Skeletal muscle tissue (tissue), 4 donors: ENCODE measurements around the gene BCL3. TPM values are rescaled to one million over a fixed set of nuclear protein-coding genes. Genes with fewer than 3 reads are reported as not detected.

Experiments used
- H3K27ac ChIP-seq: one replicate; pipeline ENCODE4 v1.7.0; 2013; ENCODE audit warnings: mild to moderate bottlenecking, low read depth, low read length, inconsistent platforms
- H3K27me3 ChIP-seq, 3 donors: one replicate each; pipeline ENCODE4 v1.7.0; 2013; ENCODE audit warnings: low read length in 3 of 3; ENCODE audit not compliant: control insufficient read depth in 3 of 3, insufficient read depth in 3 of 3
- H3K36me3 ChIP-seq, 3 donors: one replicate each; pipeline ENCODE4 v1.7.0; 2013; ENCODE audit warnings: low read length in 3 of 3; ENCODE audit not compliant: control insufficient read depth in 3 of 3, insufficient read depth in 3 of 3
- H3K4me1 ChIP-seq, 3 donors: one replicate each; pipeline ENCODE4 v1.7.0; 2013; ENCODE audit warnings: low read length in 3 of 3, mild to moderate bottlenecking in 3 of 3; ENCODE audit not compliant: control insufficient read depth in 3 of 3, insufficient read depth in 3 of 3
- H3K4me3 ChIP-seq, 3 donors: one replicate each; pipeline ENCODE4 v1.7.0; 2013; ENCODE audit warnings: low read length in 3 of 3
- H3K9ac ChIP-seq, 3 donors: one replicate each; pipeline ENCODE4 v1.7.0; 2013; ENCODE audit warnings: low read length in 3 of 3, mild to moderate bottlenecking in 3 of 3, moderate library complexity in 2 of 3, low read depth in 1 of 3
- H3K9me3 ChIP-seq, 3 donors: one replicate each; pipeline ENCODE4 v1.7.0; 2013; ENCODE audit warnings: low read length in 3 of 3; ENCODE audit not compliant: control insufficient read depth in 3 of 3
- total RNA-seq: library from RNA; depleted of rRNA; stranded (reverse); fragments of >200 nt; gene quantifications from one replicate; pipeline ENCODE4 v1.2.3, GENCODE V29; 2014
- donor health status: Osteomylitis.

Gene BCL3
- total RNA-seq: 3.1 TPM

GRCh38 chr19:44748426-44749254, at the start of gene BCL3:
BCL3 (plus strand) TSS chr19:44748708; CDS start chr19:44748791, 83 bp downstream.
- Histone ChIP-seq H3K9me3 (no peaks in the 10 kb centered on the region), H3K27ac (peak within 1 kb of the TSS; percentile 93), H3K9ac (peak within 1 kb of the TSS; percentile 91 to 96 (median 92)), H3K27me3 (no peaks in the 10 kb centered on the region), H3K36me3 (peaks cover 14 to 22% (median 17%) of the 10 kb centered on the region in 3 donors), H3K4me1 (peaks cover 57 to 68% (median 58%) of the 10 kb centered on the region in 3 donors), H3K4me3 (peak within 1 kb of the TSS; percentile 65 to 86 (median 83))

- Histone ChIP-seq H3K9me3 (no peaks in the 10 kb centered on the region), H3K36me3 (no peaks in the 10 kb centered on the region), H3K27me3 (peaks cover 0 to 4% (median 0%) of the 10 kb centered on the region in 3 donors), H3K4me3 (no peak overlapping the region), H3K9ac (no peak overlapping the region), H3K27ac (no peak overlapping the region), H3K4me1 (peaks cover 0 to 7% (median 2%) of the 10 kb centered on the region in 3 donors)
These were observed 48.0 kb upstream of the BCL3 start for GRCh38 chr19:44700547-44700946.

DNA sequence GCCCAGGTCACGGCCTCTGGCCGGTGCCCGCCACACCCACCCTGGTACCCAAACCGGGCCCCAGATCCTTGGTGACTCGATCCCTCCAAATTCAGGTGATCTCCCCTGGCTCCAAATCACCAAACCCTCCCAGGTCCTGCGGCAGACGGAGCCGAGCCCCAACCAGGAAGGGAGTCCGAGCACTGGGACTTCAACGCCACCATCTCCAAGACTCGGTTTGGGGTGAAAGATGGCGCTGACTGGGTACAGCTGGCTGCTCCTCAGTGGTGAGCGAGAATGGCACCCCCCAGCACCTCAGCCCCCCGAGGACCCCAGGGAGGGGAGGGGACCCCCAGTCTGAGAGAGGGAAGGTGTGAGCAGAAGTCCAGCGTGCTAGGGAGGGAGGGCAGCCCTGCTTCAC, 47.3 kb upstream of the BCL3 start:
- no peak overlapping the region for H3K27ac ChIP-seq

DNA sequence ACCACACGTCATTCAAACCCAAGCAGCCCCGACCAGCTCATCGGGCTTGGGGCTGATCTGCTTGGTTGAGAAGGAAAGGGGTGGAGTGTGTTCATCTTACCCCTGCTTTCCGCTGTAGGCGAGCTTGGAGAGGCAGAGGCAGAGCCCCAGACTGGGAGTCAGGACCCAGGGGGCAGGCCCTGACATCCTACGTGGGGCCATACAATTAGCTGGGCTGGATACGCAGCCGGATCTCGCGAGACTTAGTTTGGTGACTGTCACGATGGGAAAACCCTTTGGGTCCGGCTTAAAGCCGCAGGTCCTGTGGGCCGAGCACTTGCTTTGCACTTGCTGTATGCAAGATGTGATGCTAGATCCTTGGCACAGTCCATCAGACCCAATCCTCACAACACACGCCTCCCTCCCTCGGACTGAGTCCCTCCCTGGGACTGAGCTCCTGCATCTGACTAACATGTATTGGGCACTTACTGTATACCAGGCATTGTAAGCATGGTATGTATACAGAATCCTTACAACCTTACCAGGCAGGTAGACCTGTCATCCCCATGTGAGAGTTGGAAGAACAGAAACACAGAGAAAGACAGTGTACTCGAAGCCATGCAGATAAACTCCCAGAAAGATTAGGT, 45.8 kb upstream of the BCL3 start:
- Histone ChIP-seq H3K4me1 (peaks cover under 1 to 11% (median 6%) of the 10 kb centered on the region in 3 donors), H3K4me3 (no peak overlapping the region)

More for the DNA sequence above, 47.3 kb upstream of the BCL3 start:
- Histone ChIP-seq H3K4me1 (peaks cover 6 to 8% (median 7%) of the 10 kb centered on the region in 3 donors), H3K9me3 (no peaks in the 10 kb centered on the region), H3K9ac (no peak overlapping the region), H3K27me3 (peaks cover 0 to 4% (median 0%) of the 10 kb centered on the region in 3 donors), H3K4me3 (no peak overlapping the region), H3K36me3 (no peaks in the 10 kb centered on the region)

DNA sequence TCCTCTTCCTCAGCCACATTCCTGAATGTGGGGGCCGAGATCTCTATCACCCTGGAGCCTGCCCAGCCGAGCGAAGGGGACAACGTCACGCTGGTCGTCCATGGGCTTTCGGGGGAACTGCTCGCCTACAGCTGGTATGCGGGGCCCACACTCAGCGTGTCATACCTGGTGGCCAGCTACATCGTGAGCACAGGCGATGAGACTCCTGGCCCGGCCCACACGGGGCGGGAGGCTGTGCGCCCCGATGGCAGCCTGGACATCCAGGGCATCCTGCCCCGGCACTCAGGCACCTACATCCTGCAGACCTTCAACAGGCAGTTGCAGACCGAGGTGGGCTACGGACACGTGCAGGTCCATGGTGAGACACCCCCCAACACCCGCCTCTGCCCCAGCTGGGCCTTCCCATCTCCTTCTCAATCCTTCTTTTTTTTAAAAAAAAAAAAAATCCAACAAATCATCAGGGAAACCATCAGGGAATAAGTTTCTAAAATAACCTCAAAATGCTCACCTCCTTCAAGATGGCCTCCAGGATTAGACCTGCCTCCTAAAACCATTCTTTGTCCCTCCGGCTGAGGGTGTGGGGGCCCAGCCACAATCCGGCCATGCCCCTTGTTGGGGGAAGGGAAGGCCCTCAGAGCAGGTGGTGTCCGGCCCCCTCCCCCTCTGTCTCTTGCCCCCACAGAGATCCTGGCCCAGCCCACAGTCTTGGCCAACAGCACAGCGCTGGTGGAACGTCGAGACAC, 45.0 kb upstream of the BCL3 start:
- Histone ChIP-seq H3K36me3 (no peaks in the 10 kb centered on the region), H3K9me3 (no peaks in the 10 kb centered on the region), H3K9ac (no peak overlapping the region), H3K27ac (no peak overlapping the region), H3K4me3 (no peak overlapping the region), H3K27me3 (peaks cover 0 to 4% (median 0%) of the 10 kb centered on the region in 3 donors), H3K4me1 (peaks cover 0 to 11% (median 6%) of the 10 kb centered on the region in 3 donors)

More for the DNA sequence above, 45.8 kb upstream of the BCL3 start:
- Histone ChIP-seq H3K9ac (no peak overlapping the region), H3K27ac (no peak overlapping the region), H3K27me3 (peaks cover 0 to 4% (median 0%) of the 10 kb centered on the region in 3 donors), H3K36me3 (no peaks in the 10 kb centered on the region), H3K9me3 (no peaks in the 10 kb centered on the region)

DNA sequence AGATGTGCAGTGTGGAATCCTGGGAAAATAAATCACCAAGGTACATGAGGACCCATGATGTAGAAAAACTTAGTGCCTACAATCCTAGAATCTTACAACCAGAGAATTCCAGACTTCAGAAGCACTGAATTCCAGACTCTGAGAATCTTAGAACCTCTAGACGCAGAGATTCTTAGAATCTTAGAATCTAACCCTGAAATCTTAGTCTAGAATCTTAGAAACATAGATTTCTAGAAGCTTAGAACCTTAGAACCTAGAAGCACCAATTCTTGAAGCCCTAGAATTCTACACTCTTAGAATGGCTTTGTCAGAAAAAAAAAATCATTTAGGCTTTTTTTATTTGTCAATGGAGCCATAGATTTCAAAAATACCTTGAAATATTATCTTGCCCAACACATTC, 43.5 kb upstream of the BCL3 start:
- Histone ChIP-seq H3K27me3 (peaks cover 0 to 4% (median 0%) of the 10 kb centered on the region in 3 donors), H3K9ac (no peak overlapping the region), H3K27ac (no peak overlapping the region), H3K36me3 (no peaks in the 10 kb centered on the region), H3K4me1 (peaks cover 0 to 11% (median 6%) of the 10 kb centered on the region in 3 donors), H3K4me3 (no peak overlapping the region), H3K9me3 (no peaks in the 10 kb centered on the region)

- Histone ChIP-seq H3K27me3 (peaks cover 0 to 4% (median 0%) of the 10 kb centered on the region in 3 donors), H3K4me1 (peaks cover 0 to 11% (median 6%) of the 10 kb centered on the region in 3 donors), H3K4me3 (no peak overlapping the region), H3K36me3 (no peaks in the 10 kb centered on the region), H3K27ac (no peak overlapping the region), H3K9me3 (no peaks in the 10 kb centered on the region), H3K9ac (no peak overlapping the region)
These were observed 43.0 kb upstream of the BCL3 start for GRCh38 chr19:44705502-44706010.

GRCh38 chr19:44706506-44707236, 41.8 kb upstream of the BCL3 start:
- Histone ChIP-seq H3K4me1 (peaks cover 0 to 11% (median 6%) of the 10 kb centered on the region in 3 donors), H3K9me3 (no peaks in the 10 kb centered on the region), H3K36me3 (no peaks in the 10 kb centered on the region), H3K27me3 (peaks cover 0 to 4% (median 0%) of the 10 kb centered on the region in 3 donors), H3K9ac (no peak overlapping the region), H3K4me3 (no peak overlapping the region), H3K27ac (no peak overlapping the region)

DNA sequence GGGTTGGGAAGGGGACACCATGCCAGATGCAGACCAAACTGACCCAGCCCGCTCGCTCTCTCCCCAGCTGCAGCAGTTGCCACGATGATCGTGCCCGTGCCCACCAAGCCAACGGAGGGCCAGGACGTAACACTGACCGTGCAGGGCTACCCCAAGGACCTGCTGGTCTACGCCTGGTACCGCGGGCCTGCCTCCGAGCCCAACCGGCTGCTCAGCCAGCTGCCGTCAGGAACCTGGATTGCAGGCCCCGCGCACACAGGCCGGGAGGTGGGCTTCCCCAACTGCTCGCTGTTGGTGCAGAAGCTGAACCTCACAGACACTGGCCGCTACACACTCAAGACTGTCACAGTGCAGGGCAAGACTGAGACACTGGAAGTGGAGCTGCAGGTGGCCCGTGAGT, 40.7 kb upstream of the BCL3 start:
- no peak overlapping the region for H3K4me3 ChIP-seq

More for the DNA sequence above, 40.7 kb upstream of the BCL3 start:
- Histone ChIP-seq H3K9me3 (no peaks in the 10 kb centered on the region), H3K27ac (no peak overlapping the region), H3K9ac (no peak overlapping the region), H3K36me3 (no peaks in the 10 kb centered on the region), H3K4me1 (peaks cover 0 to 11% (median 6%) of the 10 kb centered on the region in 3 donors), H3K27me3 (peaks cover 0 to under 1% (median 0%) of the 10 kb centered on the region in 3 donors)
